Rectal smooth muscle tissue (tissue), 1 donor: ENCODE results near the gene HAPLN2.

ENCODE experiments used
- H3K27ac ChIP-seq: one replicate; pipeline ENCODE4 v1.7.0; 2013; ENCODE audit warnings: low read depth, low read length, inconsistent platforms
- H3K27me3 ChIP-seq: one replicate; pipeline ENCODE4 v1.7.0; 2013; ENCODE audit warnings: low read length; ENCODE audit not compliant: control insufficient read depth, insufficient read depth
- H3K36me3 ChIP-seq: one replicate; pipeline ENCODE4 v1.7.0; 2013; ENCODE audit warnings: low read length; ENCODE audit not compliant: control insufficient read depth, insufficient read depth
- H3K4me1 ChIP-seq: one replicate; pipeline ENCODE4 v1.7.0; 2013; ENCODE audit warnings: low read length; ENCODE audit not compliant: control insufficient read depth, insufficient read depth
- H3K4me3 ChIP-seq: one replicate; pipeline ENCODE4 v1.7.0; 2013; ENCODE audit warnings: low read length
- H3K9ac ChIP-seq: one replicate; pipeline ENCODE4 v1.7.0; 2013; ENCODE audit warnings: low read length

Gene HAPLN2

GRCh38 chr1:156644640-156645039 lies 25.4 kb downstream of the HAPLN2 start:
- Histone ChIP-seq H3K4me1 (no peaks in the 10 kb centered on the region), H3K36me3 (no peaks in the 10 kb centered on the region), H3K4me3 (no peak overlapping the region), H3K27me3 (peaks cover 26% of the 10 kb centered on the region), H3K9ac (no peak overlapping the region), H3K27ac (no peak overlapping the region)

DNA sequence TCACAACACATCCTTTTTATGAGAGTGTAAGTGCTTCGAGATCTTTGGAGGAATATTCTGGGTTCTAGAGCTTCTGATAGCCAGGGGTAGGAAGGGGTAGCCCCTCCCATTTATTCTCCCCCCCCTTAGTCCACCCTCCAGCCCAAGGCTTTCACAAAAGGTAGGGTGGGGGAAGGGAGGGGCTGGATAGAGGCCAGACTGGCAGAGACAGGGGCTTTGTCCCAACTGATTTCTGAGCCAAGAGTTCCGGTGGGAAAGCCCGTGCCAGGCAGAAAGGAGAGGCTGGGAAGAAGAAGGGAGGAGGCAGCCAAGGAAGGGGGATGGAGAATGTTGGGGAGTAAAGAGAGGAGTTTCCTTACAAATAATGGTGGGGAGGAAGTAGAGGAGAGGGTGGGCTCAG lies 25.8 kb downstream of the HAPLN2 start:
- Histone ChIP-seq H3K4me3 (no peak overlapping the region), H3K9ac (no peak overlapping the region), H3K27me3 (peaks cover 23% of the 10 kb centered on the region), H3K4me1 (no peaks in the 10 kb centered on the region), H3K36me3 (no peaks in the 10 kb centered on the region), H3K27ac (no peak overlapping the region)

DNA sequence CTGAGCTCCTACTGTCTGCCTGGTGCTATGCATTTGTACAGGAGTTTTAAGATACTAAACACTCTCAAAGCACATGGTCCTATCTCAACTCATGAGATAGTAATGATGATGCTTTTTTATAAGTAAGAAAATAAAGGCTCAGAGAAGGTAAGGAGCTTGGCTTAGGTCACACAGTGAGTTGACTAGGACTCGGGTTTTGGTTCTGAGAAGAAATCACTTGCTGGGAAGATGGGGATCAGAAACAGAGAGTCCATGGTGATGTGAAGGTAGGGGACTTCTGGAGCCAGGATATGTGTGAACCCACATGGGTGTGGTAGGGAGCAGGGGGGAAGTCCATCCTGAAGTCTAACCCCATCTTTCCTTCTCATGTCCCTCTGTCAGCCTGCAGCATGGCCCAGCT lies 26.5 kb downstream of the HAPLN2 start:
- peaks cover 21% of the 10 kb centered on the region for H3K27me3 ChIP-seq
- H3K4me3 ChIP-seq = no peak overlapping the region
- H3K36me3 ChIP-seq = no peaks in the 10 kb centered on the region
- no peaks in the 10 kb centered on the region for H3K4me1 ChIP-seq
- H3K9ac ChIP-seq = no peak overlapping the region
- no peak overlapping the region for H3K27ac ChIP-seq

DNA sequence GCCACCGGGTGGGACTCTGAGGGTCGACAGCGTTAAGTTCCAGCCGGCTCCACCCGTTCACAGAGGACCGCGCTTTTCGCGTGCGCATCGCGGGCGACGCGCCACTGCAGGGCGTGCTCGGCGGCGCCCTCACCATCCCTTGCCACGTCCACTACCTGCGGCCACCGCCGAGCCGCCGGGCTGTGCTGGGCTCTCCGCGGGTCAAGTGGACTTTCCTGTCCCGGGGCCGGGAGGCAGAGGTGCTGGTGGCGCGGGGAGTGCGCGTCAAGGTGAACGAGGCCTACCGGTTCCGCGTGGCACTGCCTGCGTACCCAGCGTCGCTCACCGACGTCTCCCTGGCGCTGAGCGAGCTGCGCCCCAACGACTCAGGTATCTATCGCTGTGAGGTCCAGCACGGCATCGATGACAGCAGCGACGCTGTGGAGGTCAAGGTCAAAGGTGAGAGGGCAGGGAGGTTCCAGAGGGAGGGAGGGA lies 27.6 kb downstream of the HAPLN2 start:
- H3K27ac ChIP-seq = no peak overlapping the region
- no peak overlapping the region for H3K9ac ChIP-seq
- H3K27me3 ChIP-seq = peaks cover 13% of the 10 kb centered on the region

GRCh38 chr1:156647351-156647750 lies 28.1 kb downstream of the HAPLN2 start:
- Histone ChIP-seq H3K4me1 (no peaks in the 10 kb centered on the region), H3K27ac (no peak overlapping the region), H3K36me3 (no peaks in the 10 kb centered on the region), H3K27me3 (peaks cover 10% of the 10 kb centered on the region), H3K9ac (no peak overlapping the region), H3K4me3 (no peak overlapping the region)

More for the DNA sequence above, 27.6 kb downstream of the HAPLN2 start:
- H3K4me1 ChIP-seq = no peaks in the 10 kb centered on the region
- H3K4me3 ChIP-seq = no peak overlapping the region
- H3K36me3 ChIP-seq = no peaks in the 10 kb centered on the region

DNA sequence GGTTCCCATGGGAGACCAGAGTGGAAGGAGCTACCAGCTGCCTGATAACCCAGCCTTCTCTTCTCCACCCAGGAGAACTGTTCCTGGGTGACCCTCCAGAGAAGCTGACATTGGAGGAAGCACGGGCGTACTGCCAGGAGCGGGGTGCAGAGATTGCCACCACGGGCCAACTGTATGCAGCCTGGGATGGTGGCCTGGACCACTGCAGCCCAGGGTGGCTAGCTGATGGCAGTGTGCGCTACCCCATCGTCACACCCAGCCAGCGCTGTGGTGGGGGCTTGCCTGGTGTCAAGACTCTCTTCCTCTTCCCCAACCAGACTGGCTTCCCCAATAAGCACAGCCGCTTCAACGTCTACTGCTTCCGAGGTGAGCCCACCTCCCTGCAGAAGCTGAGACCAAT lies 29.3 kb downstream of the HAPLN2 start:
- Histone ChIP-seq H3K9ac (no peak overlapping the region), H3K4me1 (no peaks in the 10 kb centered on the region), H3K27ac (no peak overlapping the region), H3K36me3 (no peaks in the 10 kb centered on the region), H3K27me3 (peaks cover 10% of the 10 kb centered on the region), H3K4me3 (no peak overlapping the region)

DNA sequence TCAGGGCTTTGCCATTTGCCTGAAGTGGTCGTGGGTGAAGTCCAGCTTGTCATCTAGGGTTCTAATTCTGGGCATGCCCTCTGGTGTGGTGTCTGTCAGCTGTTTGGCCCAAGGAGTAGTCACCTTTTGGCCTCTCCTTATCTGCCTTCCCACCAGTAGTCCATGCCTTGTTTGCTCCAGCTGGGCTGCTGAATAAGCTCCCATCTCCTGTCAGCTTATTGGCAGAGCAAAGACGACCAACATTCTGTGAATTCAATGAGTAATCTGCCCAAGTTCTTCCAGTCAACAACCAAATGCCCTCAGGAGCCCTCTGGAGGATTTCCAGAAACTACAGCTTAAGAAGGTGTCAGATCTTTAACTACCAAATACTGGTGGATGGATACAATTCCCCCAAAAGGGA lies 29.7 kb downstream of the HAPLN2 start:
- Histone ChIP-seq H3K4me3 (no peak overlapping the region), H3K36me3 (no peaks in the 10 kb centered on the region), H3K4me1 (no peaks in the 10 kb centered on the region), H3K27ac (no peak overlapping the region), H3K9ac (no peak overlapping the region), H3K27me3 (peaks cover 10% of the 10 kb centered on the region)

DNA sequence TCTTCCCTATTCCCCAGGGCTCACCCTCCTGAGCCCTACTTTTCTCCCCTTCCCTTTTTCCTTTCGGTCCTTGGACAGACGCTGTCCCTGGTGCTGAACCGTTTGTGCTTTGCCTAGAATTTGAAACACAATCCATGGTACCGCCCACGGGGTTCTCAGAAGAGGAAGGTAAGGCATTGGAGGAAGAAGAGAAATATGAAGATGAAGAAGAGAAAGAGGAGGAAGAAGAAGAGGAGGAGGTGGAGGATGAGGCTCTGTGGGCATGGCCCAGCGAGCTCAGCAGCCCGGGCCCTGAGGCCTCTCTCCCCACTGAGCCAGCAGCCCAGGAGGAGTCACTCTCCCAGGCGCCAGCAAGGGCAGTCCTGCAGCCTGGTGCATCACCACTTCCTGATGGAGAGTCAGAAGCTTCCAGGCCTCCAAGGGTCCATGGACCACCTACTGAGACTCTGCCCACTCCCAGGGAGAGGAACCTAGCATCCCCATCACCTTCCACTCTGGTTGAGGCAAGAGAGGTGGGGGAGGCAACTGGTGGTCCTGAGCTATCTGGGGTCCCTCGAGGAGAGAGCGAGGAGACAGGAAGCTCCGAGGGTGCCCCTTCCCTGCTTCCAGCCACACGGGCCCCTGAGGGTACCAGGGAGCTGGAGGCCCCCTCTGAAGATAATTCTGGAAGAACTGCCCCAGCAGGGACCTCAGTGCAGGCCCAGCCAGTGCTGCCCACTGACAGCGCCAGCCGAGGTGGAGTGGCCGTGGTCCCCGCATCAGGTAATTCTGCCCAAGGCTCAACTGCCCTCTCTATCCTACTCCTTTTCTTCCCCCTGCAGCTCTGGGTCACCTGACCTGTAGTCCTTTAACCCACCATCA lies 33.1 kb downstream of the HAPLN2 start:
- Histone ChIP-seq H3K4me3 (no peak overlapping the region), H3K4me1 (peaks cover 3% of the 10 kb centered on the region), H3K27me3 (peaks cover 11% of the 10 kb centered on the region), H3K27ac (no peak overlapping the region), H3K36me3 (no peaks in the 10 kb centered on the region), H3K9ac (no peak overlapping the region)

- Histone ChIP-seq H3K36me3 (no peaks in the 10 kb centered on the region), H3K27ac (no peak overlapping the region), H3K27me3 (peaks cover 5% of the 10 kb centered on the region), H3K9ac (no peak overlapping the region), H3K4me3 (no peak overlapping the region), H3K4me1 (peaks cover 3% of the 10 kb centered on the region)
Observed at GRCh38 chr1:156652992-156653355, 33.8 kb downstream of the HAPLN2 start.

- Histone ChIP-seq H3K27ac (no peak overlapping the region), H3K9ac (no peak overlapping the region), H3K36me3 (no peaks in the 10 kb centered on the region), H3K4me3 (no peak overlapping the region), H3K27me3 (peaks cover 5% of the 10 kb centered on the region), H3K4me1 (peaks cover 6% of the 10 kb centered on the region)
Observed at GRCh38 chr1:156654700-156655099, 35.5 kb downstream of the HAPLN2 start.

DNA sequence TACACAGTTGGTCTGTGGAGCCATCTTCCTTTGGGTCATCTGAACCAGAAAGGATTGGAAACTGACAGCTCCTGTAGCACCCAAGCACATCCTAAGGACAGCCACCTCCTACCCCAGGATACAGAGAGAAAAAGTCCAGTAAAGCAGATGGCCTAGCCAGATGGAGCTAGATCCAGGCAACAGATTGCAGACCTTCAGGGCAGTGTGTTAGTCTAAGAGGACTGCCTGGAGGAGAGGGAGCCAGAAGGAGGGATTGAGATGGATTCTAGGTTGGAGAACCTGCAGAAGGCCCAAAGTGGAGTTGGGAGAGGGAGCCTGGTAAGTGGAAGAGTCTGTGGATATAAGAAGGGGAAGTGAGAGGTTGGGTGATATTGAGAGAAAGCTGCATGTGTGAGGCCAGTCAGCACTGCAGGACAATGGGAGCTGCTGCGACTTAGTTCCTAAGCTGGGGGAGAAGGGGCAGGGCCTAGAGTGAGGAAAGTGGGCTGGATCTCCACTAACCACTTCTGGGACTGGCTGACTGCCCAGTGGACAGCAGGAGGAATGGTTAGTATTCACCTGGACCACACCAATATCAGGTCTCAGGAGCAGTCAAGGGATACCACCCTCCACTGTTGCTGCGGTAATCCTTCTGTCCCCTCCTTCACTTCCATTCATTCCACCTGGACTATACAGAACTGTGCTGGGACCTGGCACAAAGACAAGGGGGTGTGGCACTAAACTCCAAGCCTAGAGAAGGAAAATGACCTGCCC lies 36.1 kb downstream of the HAPLN2 start:
- Histone ChIP-seq H3K9ac (no peak overlapping the region), H3K4me1 (peaks cover 11% of the 10 kb centered on the region), H3K4me3 (no peak overlapping the region), H3K36me3 (no peaks in the 10 kb centered on the region), H3K27ac (no peak overlapping the region), H3K27me3 (peaks cover 5% of the 10 kb centered on the region)

- peaks cover 16% of the 10 kb centered on the region for H3K4me1 ChIP-seq
- no peaks in the 10 kb centered on the region for H3K36me3 ChIP-seq
- H3K4me3 ChIP-seq = no peak overlapping the region
- peaks cover 5% of the 10 kb centered on the region for H3K27me3 ChIP-seq
- no peak overlapping the region for H3K9ac ChIP-seq
- no peak overlapping the region for H3K27ac ChIP-seq
Observed at GRCh38 chr1:156655904-156656516, 36.8 kb downstream of the HAPLN2 start.
